DMS53 treated with DMSO at 0.1 percent for 48 hours (cell line): ENCODE results near the gene MYO1B.

Experiments
- DNase-seq: peaks from one replicate; lab custom pipeline; 2025; ENCODE audit not compliant: unreplicated experiment; lab: John Stamatoyannopoulos, UW

Gene MYO1B

GRCh38 chr2:191357678-191358077, 112.5 kb downstream of the MYO1B start:
- no peak for DNase-seq

- no peak for DNase-seq
Observed at GRCh38 chr2:191358325-191359025, 113.3 kb downstream of the MYO1B start.

- no peak for DNase-seq
Observed at GRCh38 chr2:191359133-191359532, 113.9 kb downstream of the MYO1B start.

GRCh38 chr2:191360918-191361317, 115.7 kb downstream of the MYO1B start:
- no peak for DNase-seq

- no peak for DNase-seq
Observed at GRCh38 chr2:191362841-191363240, 117.6 kb downstream of the MYO1B start.

GRCh38 chr2:191363267-191363666, 118.1 kb downstream of the MYO1B start:
- DNase-seq: no peak

- DNase-seq: no peak
Observed at GRCh38 chr2:191365089-191365488, 119.9 kb downstream of the MYO1B start.

- no peak for DNase-seq
Observed at GRCh38 chr2:191366199-191366598, 121.0 kb downstream of the MYO1B start.

- no peak for DNase-seq
Observed at GRCh38 chr2:191369034-191369433, 123.8 kb downstream of the MYO1B start.

GRCh38 chr2:191374366-191374765, 129.2 kb downstream of the MYO1B start:
- no peak for DNase-seq

GRCh38 chr2:191374939-191375338, 129.7 kb downstream of the MYO1B start:
- no peak for DNase-seq

GRCh38 chr2:191376981-191377629, 131.9 kb downstream of the MYO1B start:
- DNase-seq: peak; percentile 74

GRCh38 chr2:191379375-191379774, 134.2 kb downstream of the MYO1B start:
- no peak for DNase-seq

GRCh38 chr2:191382801-191383200, 137.6 kb downstream of the MYO1B start:
- peak; percentile 91 for DNase-seq

- DNase-seq: no peak
Observed at GRCh38 chr2:191383486-191383885, 138.3 kb downstream of the MYO1B start.

GRCh38 chr2:191384829-191385228, 139.6 kb downstream of the MYO1B start:
- DNase-seq: peak; percentile 16

- no peak for DNase-seq
Observed at GRCh38 chr2:191385416-191386160, 140.4 kb downstream of the MYO1B start.

GRCh38 chr2:191386938-191387536, 141.8 kb downstream of the MYO1B start:
- no peak for DNase-seq

GRCh38 chr2:191389288-191389687, 144.1 kb downstream of the MYO1B start:
- DNase-seq: no peak

- DNase-seq: no peak
Observed at GRCh38 chr2:191391171-191391570, 146.0 kb downstream of the MYO1B start.

GRCh38 chr2:191394043-191394442, 148.8 kb downstream of the MYO1B start:
- DNase-seq: no peak

- no peak for DNase-seq
Observed at GRCh38 chr2:191396794-191397193, 151.6 kb downstream of the MYO1B start.
